Measurements from ENCODE around the gene ATE1.

- no peak for TF ChIP-seq CTCF (IDR thresholded peaks at IDR 0.05 in 2 of 3, conservative IDR thresholded peaks at IDR 0.05 in 1 of 3; ENCODE audit: control insufficient read depth in 2 of 3, extremely low read depth in 1 of 3, insufficient read depth in 1 of 3, low read depth in 3 of 3, low read length in 3 of 3)
- TF ChIP-seq NR2C2 (IDR thresholded peaks at IDR 0.05; ENCODE audit: borderline replicate concordance, control insufficient read depth, insufficient read length, low read depth), result no peak
- TF ChIP-seq NFIC (IDR thresholded peaks at IDR 0.05; ENCODE audit: low read depth, low read length), result no peak
- no peak for TF ChIP-seq BHLHE40 (IDR thresholded peaks at IDR 0.05; ENCODE audit: borderline replicate concordance in 1 of 2, low read depth in 2 of 2, low read length in 1 of 2)
- TF ChIP-seq RAD21 (IDR thresholded peaks at IDR 0.05; ENCODE audit: insufficient read depth, low read depth, low read length), result no peak
- no peak for TF ChIP-seq GABPA (IDR thresholded peaks at IDR 0.05; ENCODE audit: low read depth)
- no peak for TF ChIP-seq POLR2AphosphoS5 (IDR thresholded peaks at IDR 0.05; ENCODE audit: low read length)
- TF ChIP-seq SIN3A (IDR thresholded peaks at IDR 0.05; ENCODE audit: low read depth, low read length), result no peak
Measured at GRCh38 chr10:121813211-121813815, 114.5 kb downstream of the ATE1 start.

Measured in GM12878 (cell line).